ENCODE measurements around the gene KIF1A. TPM values are rescaled to one million over a fixed set of nuclear protein-coding genes. Genes with fewer than 3 reads are reported as not detected.
"Not testable (repeated sequence)": the region's sequence is repeated elsewhere in the genome, so short reads cannot be mapped to it uniquely, and the experiment has no call there.

The KIF1A gene
- total RNA-seq, 1 donor, result not detected

DNA sequence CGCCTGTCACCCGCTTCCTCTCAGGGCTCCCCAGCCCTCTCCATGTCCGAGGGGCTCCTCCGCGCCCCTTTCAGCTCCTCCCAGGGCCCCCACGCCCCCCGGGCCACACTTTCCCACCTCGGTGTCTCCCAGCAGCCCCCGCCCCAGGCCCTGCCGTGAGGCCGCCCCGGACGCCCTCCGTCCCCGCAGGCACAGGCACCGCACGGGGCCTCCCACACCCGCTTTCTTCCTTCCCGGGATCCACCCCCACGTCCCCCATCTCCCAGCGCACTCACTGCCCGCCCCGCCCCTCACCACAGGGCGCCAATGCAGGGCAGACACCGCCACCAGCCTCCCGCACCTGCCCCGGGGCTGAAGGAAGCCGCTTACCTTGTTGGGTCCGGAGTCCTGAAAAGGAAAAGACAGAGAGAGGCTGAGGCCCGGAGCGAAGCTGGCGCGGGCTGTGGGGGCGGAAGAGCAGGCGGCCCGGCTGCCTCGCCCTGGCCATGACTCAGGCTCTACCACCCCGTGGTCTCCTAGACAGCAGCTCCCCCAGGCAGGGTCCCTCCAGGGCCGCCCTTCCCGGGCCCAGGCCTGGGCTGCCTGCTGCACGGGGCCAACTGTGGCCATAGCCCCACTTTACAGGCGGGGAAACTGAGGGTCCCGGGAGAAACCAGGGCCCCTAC lies 37.7 kb downstream of the KIF1A start:
- H3K4me3 ChIP-seq (ENCODE audit: low read depth, low read length), result no peak overlapping the region
- no peak for TF ChIP-seq CTCF (IDR thresholded peaks at IDR 0.05; ENCODE audit: insufficient read depth, low read depth, low read length)
- no peak for DNase-seq (ENCODE audit: low read depth)

GRCh38 chr2:240781471-240782220 lies 38.4 kb downstream of the KIF1A start:
- no peak for TF ChIP-seq CTCF (IDR thresholded peaks at IDR 0.05; ENCODE audit: insufficient read depth, low read depth, low read length)
- DNase-seq (ENCODE audit: low read depth), result no peak
- no peak overlapping the region for H3K4me3 ChIP-seq (ENCODE audit: low read depth, low read length)

GRCh38 chr2:240780023-240780700 lies 39.9 kb downstream of the KIF1A start:
- peak; percentile 5 for DNase-seq (ENCODE audit: low read depth)
- no peak for TF ChIP-seq CTCF (IDR thresholded peaks at IDR 0.05; ENCODE audit: insufficient read depth, low read depth, low read length)
- no peak overlapping the region for H3K4me3 ChIP-seq (ENCODE audit: low read depth, low read length)

DNA sequence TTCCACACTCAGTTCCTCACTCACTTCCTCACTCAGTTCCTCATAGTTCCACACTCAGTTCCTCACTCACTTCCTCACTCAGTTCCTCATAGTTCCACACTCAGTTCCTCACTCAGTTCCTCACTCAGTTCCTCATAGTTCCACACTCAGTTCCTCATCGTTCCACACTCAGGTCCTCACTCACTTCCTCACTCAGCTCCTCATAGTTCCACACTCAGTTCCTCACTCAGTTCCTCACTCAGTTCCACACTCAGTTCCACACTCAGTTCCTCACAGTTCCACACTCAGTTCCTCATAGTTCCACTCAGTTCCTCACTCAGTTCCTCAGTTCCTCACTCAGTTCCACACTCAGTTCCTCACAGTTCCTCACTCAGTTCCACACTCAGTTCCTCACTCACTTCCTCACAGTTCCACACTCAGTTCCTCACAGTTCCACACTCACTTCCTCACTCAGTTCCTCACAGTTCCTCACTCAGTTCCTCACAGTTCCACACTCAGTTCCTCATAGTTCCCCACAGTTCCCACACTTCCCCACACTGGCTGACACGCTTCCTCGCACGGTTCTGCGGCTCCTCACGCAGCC lies 40.7 kb downstream of the KIF1A start:
- not testable (repeated sequence) for H3K4me3 ChIP-seq (ENCODE audit: low read depth, low read length); DNase-seq (ENCODE audit: low read depth)

DNA sequence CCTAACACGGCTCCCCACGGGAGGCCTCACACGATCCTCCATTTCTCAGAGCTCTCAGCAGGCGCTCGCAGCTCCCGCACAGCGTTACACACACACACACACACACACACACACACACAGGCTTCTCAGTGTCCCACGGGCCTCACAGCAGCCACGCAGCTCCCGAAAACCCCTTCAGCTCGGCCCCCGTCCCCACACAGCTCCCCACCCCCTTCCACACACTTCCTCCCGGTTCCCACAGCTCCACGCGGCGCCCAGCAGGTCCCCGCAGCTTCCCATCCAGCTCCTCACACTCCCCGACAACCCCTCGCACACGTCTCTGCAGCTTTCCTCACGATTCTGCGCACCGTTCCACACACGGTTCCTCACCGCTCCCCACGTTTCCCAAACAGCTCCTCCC lies 41.6 kb downstream of the KIF1A start:
- no peak overlapping the region for H3K4me3 ChIP-seq (ENCODE audit: low read depth, low read length)
- no peak for TF ChIP-seq CTCF (IDR thresholded peaks at IDR 0.05; ENCODE audit: insufficient read depth, low read depth, low read length)
- DNase-seq (ENCODE audit: low read depth), result no peak

DNA sequence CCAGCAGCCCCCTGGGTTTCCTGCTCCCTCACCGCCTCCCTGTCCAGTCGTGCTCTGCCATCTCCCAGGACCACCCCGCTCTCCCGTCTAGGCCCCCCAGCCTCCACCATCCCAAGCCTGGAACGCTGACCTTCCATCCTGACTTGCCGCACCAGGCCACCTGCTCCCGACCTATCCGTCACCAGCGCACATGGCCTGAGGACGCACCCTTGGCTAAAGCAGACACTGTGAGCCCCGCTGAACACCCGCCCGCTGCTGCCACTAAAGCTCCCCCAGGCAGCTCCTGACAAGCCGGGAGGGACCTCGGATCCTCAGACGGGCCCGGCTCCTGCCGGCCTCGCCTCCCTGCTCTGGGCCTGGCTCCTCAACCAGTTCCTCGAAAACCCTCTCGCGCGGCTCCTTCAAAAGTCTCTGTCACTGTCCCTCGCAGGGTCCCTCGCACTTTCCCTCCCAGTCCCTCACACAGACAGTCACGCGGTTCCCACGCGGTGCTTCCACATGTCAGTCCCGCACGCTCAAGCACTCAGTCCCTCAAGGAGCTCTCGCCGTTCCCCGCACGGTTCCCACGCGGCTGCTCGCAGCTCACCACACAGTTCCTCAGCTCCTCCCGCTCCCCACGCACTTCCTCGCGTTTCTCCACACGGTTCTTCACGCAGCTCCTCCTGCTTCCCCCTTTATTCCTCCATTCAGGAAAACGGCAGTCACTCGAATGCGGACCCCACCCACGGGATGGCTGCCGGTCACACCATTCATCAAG lies 42.4 kb downstream of the KIF1A start:
- no peak for TF ChIP-seq CTCF (IDR thresholded peaks at IDR 0.05; ENCODE audit: insufficient read depth, low read depth, low read length)
- H3K4me3 ChIP-seq (ENCODE audit: low read depth, low read length), result no peak overlapping the region
- no peak for DNase-seq (ENCODE audit: low read depth)
